Germinal center (tissue), 1 donor: ENCODE data around the gene SEC16A.

Source experiments
- DNase-seq: peaks from one replicate; pipeline ENCODE4 v3.0.0; 2012; ENCODE audit warnings: mixed read lengths, low spot score

The SEC16A gene, protein sequence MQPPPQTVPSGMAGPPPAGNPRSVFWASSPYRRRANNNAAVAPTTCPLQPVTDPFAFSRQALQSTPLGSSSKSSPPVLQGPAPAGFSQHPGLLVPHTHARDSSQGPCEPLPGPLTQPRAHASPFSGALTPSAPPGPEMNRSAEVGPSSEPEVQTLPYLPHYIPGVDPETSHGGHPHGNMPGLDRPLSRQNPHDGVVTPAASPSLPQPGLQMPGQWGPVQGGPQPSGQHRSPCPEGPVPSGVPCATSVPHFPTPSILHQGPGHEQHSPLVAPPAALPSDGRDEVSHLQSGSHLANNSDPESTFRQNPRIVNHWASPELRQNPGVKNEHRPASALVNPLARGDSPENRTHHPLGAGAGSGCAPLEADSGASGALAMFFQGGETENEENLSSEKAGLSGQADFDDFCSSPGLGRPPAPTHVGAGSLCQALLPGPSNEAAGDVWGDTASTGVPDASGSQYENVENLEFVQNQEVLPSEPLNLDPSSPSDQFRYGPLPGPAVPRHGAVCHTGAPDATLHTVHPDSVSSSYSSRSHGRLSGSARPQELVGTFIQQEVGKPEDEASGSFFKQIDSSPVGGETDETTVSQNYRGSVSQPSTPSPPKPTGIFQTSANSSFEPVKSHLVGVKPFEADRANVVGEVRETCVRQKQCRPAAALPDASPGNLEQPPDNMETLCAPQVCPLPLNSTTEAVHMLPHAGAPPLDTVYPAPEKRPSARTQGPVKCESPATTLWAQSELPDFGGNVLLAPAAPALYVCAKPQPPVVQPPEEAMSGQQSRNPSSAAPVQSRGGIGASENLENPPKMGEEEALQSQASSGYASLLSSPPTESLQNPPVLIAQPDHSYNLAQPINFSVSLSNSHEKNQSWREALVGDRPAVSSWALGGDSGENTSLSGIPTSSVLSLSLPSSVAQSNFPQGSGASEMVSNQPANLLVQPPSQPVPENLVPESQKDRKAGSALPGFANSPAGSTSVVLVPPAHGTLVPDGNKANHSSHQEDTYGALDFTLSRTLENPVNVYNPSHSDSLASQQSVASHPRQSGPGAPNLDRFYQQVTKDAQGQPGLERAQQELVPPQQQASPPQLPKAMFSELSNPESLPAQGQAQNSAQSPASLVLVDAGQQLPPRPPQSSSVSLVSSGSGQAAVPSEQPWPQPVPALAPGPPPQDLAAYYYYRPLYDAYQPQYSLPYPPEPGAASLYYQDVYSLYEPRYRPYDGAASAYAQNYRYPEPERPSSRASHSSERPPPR (N-terminal part only)

GRCh38 chr9:136482793-136483588, at the start of gene SEC16A:
SEC16A (minus strand) TSS chr9:136483040; CDS start chr9:136477615, 5,425 bp downstream.
- DNase-seq = peak; percentile 95

GRCh38 chr9:136531904-136532798, 49.3 kb upstream of the SEC16A start:
- no peak for DNase-seq

GRCh38 chr9:136531186-136531903, 48.5 kb upstream of the SEC16A start:
- no peak for DNase-seq

- DNase-seq = no peak
Observed at GRCh38 chr9:136530461-136531089, 47.7 kb upstream of the SEC16A start.

DNA sequence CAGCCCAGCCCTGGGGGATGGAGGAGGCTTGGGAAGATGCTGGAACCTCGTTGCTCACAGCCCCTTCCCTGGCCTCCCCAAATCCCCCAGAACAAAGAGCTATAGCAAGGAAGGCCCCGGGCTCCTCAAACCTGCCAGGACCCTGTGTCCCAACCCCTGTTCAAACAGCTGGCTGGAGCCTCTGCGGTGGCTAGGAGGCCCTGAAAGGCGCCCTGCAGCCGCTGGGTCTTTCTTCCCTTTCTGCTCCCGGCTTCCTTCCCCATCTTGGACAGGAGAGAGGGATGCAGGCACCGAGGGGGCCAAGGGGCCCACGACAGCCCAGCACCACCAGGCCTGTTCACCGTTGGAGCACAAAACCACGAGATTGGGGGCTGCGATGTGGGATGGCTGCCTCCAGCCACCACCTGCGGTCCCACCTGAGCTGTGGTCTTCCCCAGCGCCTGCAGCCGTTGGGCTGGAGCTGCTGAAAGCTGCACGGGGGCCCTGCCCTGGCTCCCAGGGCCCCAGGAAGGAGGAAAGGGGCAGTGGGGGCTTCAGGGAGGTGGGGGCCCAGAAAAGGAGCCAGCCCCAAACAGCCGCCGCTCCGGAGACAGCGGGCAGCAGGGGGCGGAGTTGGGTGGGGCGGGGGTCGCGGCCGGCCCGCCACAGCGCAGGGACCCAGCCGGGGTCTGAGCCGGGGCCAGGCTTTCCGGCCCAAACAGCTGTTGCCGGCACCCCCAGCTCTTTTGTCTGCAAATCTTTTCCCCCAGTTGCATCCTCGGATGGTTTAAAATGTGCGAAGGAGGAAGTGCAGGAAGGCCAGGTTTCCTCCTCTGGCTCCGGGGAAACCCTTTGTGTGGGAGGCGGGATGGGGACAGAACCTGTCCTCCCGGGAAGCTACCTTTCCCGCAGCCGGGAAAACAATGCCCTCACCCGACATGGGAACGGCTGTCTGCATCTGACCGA, 46.9 kb upstream of the SEC16A start:
- DNase-seq = no peak

DNA sequence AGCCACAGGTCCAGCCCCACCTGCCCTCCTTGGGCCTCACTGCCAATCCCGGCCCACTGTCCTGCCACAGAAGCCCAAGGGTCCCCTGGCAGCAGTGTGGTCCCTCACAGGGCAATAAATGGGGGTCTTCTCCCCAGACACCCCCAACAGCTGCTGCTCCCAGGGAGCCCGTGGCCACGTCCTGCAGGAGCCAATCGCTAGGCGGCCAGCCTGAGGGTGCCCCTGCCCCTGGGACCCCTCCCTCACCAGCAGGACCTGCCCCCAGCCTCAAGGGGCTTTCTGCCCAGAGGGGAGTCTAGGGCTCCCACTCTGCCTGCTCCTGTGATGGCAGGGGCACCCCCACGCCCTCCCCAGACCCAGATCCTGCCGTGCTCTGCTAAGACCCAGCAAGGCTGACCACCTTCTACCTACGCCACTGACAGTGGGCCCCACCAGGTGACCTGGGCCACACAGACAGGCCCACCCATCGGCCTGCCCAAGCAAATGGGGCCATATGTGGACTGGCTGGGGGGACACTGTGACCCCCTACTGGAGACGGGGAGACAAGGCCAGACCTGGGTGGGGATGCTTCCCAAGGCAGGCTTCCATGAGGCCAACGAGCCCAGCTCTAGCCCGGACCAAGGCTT, 46.0 kb upstream of the SEC16A start:
- no peak for DNase-seq

DNA sequence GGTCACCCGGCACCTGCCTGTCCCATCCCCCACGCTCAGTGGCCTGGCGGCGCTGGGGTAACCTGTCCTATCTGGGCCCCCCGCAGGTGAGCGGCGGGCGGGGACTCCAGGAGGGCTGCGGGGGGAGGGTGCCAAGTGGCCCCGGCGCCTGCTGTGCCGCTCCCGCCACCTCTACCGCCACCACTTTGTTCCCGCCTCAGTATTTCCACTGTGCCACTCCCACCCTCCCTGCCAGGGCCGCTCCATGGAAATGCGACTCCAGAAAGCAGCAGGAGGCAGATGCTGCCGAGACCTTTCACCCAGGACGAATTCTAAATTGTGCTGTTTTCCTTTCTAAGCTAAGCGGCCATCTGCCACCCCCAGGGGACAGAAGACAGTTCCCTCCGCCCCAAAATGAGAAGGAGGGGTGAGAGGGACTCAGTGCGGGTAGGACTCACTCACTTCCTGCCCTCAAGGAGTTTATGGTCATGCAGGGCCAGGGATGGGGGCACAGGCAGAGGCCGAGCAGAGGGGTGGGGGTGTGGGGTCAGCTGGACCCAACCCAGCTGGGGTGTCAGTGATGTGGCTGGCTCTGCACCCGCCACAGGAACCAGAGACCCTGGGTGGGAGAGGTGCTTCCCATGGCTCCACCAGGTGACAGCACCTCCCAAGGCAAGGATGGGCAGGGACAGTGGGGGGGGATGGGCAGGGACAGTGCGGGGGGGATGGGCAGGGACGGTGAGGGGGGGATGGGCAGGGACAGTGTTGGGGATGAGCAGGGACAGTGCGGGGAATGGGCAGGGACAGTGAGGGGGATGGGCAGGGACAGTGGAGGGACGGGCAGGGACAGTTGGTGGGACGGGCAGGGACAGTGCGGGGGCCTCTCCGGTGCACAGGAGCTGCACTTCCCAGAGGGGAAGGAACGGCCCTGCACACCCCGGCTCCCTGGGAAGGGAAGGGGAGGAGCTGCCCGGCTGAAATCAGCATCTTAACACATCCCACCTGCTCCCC, 45.2 kb upstream of the SEC16A start:
- peak; percentile 44 for DNase-seq

GRCh38 chr9:136527131-136527530, 44.3 kb upstream of the SEC16A start:
- DNase-seq = no peak

DNA sequence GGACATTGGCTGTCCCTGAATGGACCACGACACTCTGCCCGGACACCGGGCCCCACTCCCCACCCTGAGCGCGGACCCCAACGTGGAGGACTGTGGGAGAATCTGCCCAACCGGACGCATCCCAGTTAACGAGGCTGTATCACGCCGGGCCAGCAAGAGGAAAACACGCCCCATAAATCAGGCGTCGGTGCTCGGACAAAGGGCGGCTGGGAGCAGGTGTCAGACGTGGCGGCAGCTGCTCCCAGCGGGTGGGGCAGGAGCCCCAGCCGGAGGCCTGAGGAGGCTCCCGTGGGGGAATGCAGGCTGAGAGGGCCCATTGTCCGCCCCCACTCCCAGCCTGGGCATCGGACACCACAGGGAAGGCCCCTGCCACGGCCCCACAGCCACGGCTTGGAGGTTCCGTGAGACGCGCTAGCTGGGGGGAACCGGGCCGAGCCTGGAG, 43.8 kb upstream of the SEC16A start:
- no peak for DNase-seq

DNA sequence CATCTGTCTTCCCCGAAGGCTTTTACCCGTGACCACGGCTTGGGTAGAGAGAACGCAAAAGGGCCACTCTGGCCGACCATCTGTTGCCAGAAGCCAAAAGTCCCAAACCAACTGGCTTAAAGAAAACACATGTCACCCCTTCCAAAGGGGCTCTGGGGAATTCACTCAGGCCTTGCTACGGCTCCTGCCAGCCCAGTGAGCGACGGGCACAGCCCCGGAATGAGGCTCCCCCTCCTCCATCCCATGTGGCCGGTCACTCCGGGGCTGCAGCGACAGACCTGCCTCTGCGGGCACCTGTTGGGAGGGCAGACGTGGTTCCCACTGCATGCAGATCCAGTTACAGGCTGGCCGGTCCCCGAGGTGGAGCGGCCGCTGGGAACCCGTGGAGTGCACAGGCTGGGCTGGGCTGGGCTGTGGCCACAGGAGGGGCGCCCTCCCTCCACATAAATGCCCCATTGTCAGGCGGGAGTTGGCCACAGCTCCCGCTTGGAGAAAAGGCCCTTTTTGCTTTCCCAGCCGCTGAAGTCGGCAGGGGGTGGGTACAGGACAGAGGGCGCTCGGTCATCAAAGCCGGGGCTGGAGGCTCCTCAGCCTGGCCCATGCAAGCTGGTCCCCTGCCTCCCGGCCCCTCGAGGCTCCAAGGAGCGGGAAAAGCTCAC, 43.1 kb upstream of the SEC16A start:
- no peak for DNase-seq

GRCh38 chr9:136525207-136525606, 42.4 kb upstream of the SEC16A start:
- DNase-seq = no peak

GRCh38 chr9:136522314-136523237, 39.7 kb upstream of the SEC16A start:
- no peak for DNase-seq

GRCh38 chr9:136521537-136521936, 38.7 kb upstream of the SEC16A start:
- DNase-seq = no peak

DNA sequence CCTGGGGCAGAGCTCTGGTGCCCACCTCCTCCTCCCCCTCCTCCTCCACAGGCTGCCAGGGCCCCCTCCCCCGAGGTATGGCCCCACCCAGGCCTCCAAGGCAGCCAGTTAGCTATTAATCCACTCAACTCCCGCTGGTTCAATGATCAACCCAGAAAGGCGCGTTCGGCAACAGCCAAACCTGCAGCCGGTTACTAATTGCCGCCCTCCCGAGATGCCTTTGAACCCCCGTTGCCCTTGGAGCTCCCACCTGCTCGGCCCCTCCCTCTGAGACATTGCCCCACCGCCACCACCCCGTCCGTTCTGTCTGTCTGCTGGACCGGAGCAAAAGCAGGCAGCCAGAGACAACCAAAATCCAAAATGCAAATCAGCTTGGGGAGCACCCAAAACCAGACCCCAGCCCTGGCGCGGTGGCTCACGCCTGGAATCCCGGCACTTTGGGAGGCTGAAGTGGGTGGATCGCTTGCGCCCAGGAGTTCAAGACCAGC, 37.3 kb upstream of the SEC16A start:
- DNase-seq = no peak
